ENCODE data around the gene WNT2B.

GRCh38 chr1:112565800-112566199 lies 57.0 kb downstream of the WNT2B start:
- TF ChIP-seq CEBPB (IDR thresholded peaks at IDR 0.05) (no peak), REST (IDR thresholded peaks at IDR 0.05; ENCODE audit: low read depth) (no peak), YY1 (IDR thresholded peaks at IDR 0.05; ENCODE audit: low read depth) (no peak), RAD21 (IDR thresholded peaks at IDR 0.05; ENCODE audit: low read depth) (no peak), USF1 (IDR thresholded peaks at IDR 0.05) (no peak), EGR1 (IDR thresholded peaks at IDR 0.05) (no peak), MAX (IDR thresholded peaks at IDR 0.05) (no peak), EP300 (IDR thresholded peaks at IDR 0.05; ENCODE audit: borderline replicate concordance) (no peak), NFIC (IDR thresholded peaks at IDR 0.05) (no peak), CREB1 (IDR thresholded peaks at IDR 0.05; ENCODE audit: low read depth) (no peak), TAF1 (IDR thresholded peaks at IDR 0.05; ENCODE audit: low read depth) (no peak)

All from Ishikawa (cell line).